Activated naive CD4-positive, alpha-beta T cell treated with anti-CD3 and anti-CD28 coated beads, Interleukin-2, amount 50 U/mL, for 16 hours (primary cell): ENCODE measurements around the gene PHLDA2.
"Not testable (repeated sequence)": the region's sequence is repeated elsewhere in the genome, so short reads cannot be mapped to it uniquely, and the experiment has no call there.

Experiments
- DNase-seq: peaks from one replicate; pipeline ENCODE4 v3.0.0-alpha.2; 2020

PHLDA2 gene

GRCh38 chr11:2944530-2944929, 15.3 kb upstream of the PHLDA2 start:
- DNase-seq, result no peak

DNA sequence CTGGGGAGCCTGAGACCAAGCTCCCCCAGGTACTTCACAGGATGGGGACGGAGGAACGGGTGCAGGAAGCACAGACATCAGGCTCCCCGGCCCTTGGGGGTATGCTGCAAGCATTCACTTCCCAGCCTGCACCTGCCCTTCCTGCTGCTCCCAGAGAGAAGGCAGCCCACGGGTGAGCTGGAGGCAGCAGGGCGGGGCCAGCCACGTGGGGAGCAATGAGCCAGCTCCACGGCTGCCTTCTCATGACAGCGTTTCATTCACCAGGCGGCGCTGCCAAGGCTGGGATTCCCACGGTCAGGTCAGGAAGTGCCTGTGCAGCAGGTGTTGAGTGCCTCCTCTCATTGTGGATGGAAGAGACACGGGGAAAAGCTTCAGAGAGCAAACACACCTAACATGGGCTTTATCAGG, 14.5 kb upstream of the PHLDA2 start:
- no peak for DNase-seq

- DNase-seq, result no peak
These were observed 13.9 kb upstream of the PHLDA2 start for GRCh38 chr11:2942872-2943710.

GRCh38 chr11:2942447-2942846, 13.2 kb upstream of the PHLDA2 start:
- no peak for DNase-seq

GRCh38 chr11:2940921-2941821, 12.0 kb upstream of the PHLDA2 start:
- DNase-seq, result no peak

- DNase-seq, result no peak
These were observed 11.1 kb upstream of the PHLDA2 start for GRCh38 chr11:2940147-2940920.

GRCh38 chr11:2938458-2939418, 9.5 kb upstream of the PHLDA2 start:
- DNase-seq, result not testable (repeated sequence)

DNA sequence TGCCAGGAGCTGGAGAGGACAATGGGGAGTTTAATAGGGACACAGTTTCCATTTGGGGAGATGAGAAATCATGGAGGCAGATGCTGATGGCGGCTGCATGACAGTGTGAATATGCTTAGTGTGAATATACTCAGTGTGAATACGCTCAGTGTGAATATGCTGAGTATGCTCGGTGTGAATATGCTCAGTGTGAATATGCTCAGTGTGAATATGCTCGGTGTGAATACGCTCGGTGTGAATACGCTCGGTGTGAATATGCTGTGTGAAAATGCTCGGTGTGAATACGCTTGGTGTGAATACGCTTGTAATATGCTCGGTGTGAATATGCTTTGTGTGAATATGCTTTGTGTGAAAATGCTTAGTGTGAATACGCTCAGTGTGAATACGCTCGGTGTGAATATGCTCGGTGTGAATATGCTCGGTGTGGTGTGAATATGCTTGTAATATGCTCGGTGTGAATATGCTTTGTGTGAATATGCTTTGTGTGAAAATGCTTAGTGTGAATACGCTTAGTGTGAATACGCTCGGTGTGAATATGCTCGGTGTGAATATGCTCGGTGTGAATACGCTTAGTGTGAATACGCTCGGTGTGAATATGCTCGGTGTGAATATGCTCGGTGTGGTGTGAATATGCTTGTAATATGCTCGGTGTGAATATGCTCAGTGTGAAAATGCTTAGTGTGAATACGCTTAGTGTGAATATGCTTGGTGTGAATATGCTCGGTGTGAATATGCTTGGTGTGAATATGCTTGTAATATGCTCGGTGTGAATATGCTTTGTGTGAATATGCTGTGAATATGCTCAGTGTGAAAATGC, 8.6 kb upstream of the PHLDA2 start:
- not testable (repeated sequence) for DNase-seq

DNA sequence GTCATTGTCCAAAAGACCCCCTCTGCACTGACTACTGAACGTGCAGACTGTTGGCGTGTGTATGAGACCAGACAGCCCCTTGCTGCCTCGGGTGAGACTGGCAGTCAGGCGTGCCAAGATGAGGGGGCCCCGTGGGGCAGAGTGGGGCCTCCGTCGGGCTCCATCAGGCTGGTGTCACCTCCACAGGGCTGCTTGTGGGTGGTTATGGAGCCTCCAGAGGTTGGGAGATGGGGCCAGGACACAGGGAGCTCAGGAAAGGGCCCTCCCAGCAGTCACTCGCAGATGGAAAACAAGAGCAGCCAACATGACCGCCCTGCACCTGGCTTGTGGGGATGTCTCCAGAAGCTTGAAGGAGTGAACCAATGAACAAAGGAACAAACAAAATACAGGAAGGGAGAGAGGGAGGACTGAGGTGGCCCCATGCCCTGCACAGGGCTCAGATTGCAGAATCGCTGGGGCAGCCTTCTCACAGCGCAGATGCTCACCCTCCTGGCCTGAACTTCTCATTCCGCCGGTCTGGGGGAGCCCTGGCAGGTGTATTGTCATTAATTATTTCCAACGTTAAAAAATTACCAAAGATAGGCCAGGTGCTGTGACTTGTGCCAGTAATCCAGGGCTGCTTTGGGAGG, 5.5 kb upstream of the PHLDA2 start:
- DNase-seq, result peak; percentile 6

DNA sequence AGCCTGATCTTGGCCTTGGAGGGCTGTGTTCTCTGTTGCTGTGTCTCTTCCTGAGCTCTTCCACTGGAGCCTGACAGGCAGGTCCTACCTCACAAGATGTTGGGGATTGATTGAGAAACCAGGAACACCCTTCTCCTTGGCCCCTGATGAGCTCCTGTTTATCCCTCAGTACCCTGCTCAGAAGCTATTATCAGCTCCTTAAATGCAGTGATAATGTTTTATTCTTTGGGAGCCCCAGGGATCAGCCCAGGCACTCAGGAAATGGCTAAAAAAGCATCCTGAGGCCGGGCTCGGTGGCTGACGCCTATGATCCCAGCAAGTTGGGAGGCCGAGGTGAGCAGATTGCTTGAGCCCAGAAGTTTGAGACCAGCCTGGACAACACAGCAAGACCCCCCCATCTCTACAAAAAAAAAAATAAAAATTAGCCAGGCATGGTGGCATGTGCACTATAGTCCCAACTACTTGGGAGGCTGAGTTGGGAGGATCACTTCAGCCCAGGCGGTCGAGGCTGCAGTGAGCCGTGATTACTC, 4.9 kb upstream of the PHLDA2 start:
- no peak for DNase-seq

DNA sequence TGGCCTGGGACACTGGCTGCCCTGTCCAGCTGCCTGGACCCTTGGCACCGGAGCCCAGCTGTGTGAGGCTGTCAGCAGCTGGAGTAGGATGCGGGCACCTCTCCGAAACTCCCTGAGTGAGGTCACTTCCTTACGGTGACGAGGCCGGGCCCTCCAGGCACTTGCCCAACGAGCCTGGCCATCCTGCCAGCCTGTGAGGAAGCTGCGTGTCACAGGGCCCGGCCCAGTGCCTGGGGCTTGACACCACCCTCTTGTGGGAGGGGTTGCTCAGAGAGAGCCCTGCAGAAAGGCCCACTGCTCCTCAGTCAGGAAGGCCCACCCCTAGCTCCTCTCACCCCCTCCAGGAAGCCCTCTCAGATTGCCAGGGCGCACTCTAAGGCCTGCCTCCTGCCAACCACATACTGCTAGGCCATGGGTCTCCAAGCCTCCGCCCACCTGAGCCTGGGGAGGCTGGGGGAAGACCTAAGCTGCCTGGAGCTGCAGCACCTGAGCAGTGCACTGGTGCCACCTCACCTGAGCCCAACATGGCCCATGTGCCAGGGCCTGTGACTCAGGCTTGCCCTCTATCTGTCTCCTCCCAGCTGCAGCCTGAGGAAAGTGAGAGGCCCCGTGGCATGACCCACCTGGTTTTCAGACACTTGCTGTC, 4.3 kb upstream of the PHLDA2 start:
- DNase-seq, result peak; percentile 7

DNA sequence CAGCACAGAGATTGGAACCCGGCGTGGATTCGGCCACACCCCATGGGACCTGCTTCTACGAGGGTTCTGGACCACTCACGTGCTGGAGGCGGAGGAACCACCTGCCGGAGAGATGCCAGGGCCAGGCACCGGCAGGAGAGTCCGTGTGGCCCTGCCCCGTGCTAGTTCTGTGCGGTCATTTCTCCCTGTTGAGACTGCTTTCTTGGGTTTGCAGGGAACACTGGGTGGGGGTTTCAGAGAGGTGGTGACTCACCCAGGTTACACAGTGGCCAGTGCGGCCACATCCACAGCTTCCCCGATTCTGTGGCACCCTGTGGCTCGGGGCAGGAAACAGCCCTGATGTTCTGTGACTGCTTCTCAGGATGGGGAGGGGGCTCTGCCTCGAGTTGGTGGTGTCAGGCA, 3.6 kb upstream of the PHLDA2 start:
- no peak for DNase-seq

GRCh38 chr11:2931771-2932738, 2.8 kb upstream of the PHLDA2 start:
- DNase-seq, result no peak

GRCh38 chr11:2931420-2931746, 2.2 kb upstream of the PHLDA2 start:
- no peak for DNase-seq

DNA sequence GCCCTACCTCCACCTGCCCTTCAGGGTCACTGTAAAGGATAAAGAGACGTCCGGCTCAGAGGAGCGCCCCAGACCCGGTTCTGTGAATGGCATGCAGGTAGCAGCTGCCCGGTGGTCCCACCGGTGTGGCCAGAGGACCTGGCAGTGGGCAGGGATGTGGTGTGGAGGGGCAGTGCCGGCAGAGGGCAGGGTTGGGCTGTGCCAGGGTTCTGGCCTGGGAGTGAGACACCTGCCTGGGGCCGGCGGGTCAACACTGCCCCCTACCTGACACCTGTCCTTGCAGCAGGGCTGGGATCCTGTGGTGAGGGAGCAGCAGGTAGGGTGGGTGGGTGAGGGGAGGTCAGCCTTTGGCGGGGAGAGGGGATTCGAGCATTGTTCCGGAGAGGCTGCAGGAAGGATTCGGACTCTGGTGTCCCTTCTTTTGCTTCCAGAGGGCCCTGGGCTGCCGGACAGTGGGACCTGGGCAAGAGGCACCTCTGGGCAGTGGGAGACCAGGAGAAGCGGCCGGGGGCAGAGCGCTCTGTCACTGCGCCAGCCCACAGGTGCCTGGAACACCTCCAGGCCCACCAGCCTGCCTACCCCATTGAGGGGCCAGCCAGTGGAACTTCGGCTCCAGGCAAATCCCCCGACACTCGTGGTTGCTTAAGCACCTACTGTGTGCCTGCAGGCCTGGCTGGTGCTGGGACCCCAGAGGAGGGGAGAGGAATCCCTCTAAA, 1.6 kb upstream of the PHLDA2 start:
- DNase-seq, result no peak

DNA sequence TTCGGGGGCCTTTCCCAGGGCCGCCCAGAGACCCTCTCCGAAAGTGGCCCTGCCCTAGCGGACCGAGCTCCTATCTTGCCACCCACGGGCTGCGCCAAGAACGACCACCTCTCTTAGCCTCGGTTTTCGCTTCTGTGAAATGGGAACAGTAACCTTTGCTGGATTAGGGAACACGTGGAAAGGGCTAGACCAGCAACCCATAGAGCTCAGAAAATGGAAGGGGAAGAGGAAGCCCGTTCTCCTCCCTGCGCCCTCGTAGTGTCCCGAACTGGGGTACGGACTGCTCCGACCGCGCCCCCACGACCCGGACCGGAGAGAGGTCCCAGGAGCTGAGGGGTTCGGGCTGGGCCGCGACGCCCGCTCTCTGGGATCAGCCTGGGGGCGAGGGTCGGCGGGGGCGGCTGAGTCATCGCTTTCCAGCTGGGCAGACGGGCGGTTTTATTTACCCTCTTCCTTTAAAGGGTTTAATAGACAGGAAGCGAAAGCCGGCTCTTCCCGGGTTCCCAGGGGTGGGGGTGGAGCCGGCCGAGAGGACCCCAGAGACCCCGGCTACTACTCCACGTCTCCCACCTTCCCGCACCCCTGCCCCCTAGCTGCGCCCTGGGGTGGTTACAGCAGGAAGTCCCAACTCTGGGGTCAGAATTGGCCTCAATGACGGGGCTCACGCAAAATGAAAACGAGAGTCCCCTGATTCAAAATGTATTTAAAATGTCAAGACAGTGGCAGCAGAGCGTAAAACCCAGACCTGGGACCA, 907 bp upstream of the PHLDA2 start:
- DNase-seq, result no peak

GRCh38 chr11:2929531-2929949, 320 bp upstream of the PHLDA2 start:
- no peak for DNase-seq
